ENCODE data around the gene RPL28. TPM values are rescaled to one million over a fixed set of nuclear protein-coding genes. Genes with fewer than 3 reads are reported as not detected.

The RPL28 gene
- total and polyA plus RNA-seq, 10 of the 15 experiments (the other 5 are each of a cell fraction or from before 2014, with no cell fraction given), result 260 to 3,542 (median 891) TPM

DNA sequence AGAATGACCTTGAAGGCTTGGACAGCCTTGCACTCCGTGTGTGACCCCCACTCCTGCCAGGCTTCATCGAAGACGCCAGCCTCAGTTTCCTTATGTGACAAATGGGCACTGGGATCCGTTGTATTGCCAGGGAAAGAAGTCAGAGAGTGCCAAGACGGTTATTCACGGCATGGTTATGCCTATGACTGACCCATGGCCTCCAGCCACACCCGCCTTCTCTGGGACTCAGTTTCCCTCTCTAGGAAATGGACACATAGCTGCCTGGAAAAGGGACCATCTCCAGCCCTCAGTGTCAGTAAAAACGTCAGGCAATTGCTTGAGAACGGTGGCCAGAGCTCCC is 22.8 kb downstream of the RPL28 start (continued):
- TF ChIP-seq, protein P1, sequence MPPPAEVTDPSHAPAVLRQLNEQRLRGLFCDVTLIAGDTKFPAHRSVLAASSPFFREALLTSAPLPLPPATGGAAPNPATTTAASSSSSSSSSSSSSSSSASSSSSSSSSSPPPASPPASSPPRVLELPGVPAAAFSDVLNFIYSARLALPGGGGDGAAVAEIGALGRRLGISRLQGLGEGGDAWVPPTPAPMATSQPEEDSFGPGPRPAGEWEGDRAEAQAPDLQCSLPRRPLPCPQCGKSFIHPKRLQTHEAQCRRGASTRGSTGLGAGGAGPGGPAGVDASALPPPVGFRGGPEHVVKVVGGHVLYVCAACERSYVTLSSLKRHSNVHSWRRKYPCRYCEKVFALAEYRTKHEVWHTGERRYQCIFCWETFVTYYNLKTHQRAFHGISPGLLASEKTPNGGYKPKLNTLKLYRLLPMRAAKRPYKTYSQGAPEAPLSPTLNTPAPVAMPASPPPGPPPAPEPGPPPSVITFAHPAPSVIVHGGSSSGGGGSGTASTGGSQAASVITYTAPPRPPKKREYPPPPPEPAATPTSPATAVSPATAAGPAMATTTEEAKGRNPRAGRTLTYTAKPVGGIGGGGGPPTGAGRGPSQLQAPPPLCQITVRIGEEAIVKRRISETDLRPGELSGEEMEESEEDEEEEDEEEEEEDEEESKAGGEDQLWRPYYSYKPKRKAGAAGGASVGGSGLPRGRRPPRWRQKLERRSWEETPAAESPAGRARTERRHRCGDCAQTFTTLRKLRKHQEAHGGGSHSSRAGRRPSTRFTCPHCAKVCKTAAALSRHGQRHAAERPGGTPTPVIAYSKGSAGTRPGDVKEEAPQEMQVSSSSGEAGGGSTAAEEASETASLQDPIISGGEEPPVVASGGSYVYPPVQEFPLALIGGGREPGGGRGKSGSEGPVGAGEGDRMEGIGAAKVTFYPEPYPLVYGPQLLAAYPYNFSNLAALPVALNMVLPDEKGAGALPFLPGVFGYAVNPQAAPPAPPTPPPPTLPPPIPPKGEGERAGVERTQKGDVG (CRISPR knock-in tag; IDR thresholded peaks at IDR 0.05), result no peak
- TF ChIP-seq HDGF (IDR thresholded peaks at IDR 0.05) (no peak), TAF1 (IDR thresholded peaks at IDR 0.05; ENCODE audit: borderline replicate concordance, low read depth, low read length) (no peak), HDAC6 (IDR thresholded peaks at IDR 0.05; ENCODE audit: unreplicated experiment) (no peak), GATAD2B (conservative IDR thresholded peaks at IDR 0.05; ENCODE audit: low read depth) (0 out of 2 replicates have a peak, but pooled peaks have one; percentile 4), RCOR1 (conservative IDR thresholded peaks at IDR 0.05; ENCODE audit: low read depth, low read length) (no peak), BRCA1 (IDR thresholded peaks at IDR 0.05; ENCODE audit: low read depth, low read length) (no peak), CBFB (IDR thresholded peaks at IDR 0.05; ENCODE audit: low read depth) (no peak), ZNF274 (IDR thresholded peaks at IDR 0.05; ENCODE audit: insufficient read depth, insufficient read length) (no peak), ATF3 (IDR thresholded peaks at IDR 0.05; ENCODE audit: borderline replicate concordance, extremely low read depth, low read depth, low read length) (no peak), SMARCA5 (IDR thresholded peaks at IDR 0.05) (peak; percentile 87), ASH2L (IDR thresholded peaks at IDR 0.05; ENCODE audit: borderline replicate concordance, low read depth) (no peak), SPI1 (IDR thresholded peaks at IDR 0.05; ENCODE audit: borderline replicate concordance, insufficient read depth, low read depth, low read length) (no peak), ESRRA (IDR thresholded peaks at IDR 0.05; ENCODE audit: low read length) (no peak), GABPA (IDR thresholded peaks at IDR 0.05; ENCODE audit: low read depth) (no peak), SUZ12 (IDR thresholded peaks at IDR 0.05; ENCODE audit: unreplicated experiment) (no peak), IKZF2 (IDR thresholded peaks at IDR 0.05) (peak in 1 of 2 experiments; percentile 10; a peak in 1 of 4 replicates), DPF2 (IDR thresholded peaks at IDR 0.05) (0 out of 2 replicates have a peak, but pooled peaks have one; percentile 5), KAT2A (conservative IDR thresholded peaks at IDR 0.05; ENCODE audit: control insufficient read depth, low read depth, low read length) (no peak)
- TF ChIP-seq, protein P2, sequence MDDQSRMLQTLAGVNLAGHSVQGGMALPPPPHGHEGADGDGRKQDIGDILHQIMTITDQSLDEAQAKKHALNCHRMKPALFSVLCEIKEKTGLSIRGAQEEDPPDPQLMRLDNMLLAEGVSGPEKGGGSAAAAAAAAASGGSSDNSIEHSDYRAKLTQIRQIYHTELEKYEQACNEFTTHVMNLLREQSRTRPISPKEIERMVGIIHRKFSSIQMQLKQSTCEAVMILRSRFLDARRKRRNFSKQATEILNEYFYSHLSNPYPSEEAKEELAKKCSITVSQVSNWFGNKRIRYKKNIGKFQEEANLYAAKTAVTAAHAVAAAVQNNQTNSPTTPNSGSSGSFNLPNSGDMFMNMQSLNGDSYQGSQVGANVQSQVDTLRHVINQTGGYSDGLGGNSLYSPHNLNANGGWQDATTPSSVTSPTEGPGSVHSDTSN (IDR thresholded peaks at IDR 0.05; ENCODE audit: insufficient replicate concordance, low read depth, low read length), result no peak
- TF ChIP-seq, protein P3, sequence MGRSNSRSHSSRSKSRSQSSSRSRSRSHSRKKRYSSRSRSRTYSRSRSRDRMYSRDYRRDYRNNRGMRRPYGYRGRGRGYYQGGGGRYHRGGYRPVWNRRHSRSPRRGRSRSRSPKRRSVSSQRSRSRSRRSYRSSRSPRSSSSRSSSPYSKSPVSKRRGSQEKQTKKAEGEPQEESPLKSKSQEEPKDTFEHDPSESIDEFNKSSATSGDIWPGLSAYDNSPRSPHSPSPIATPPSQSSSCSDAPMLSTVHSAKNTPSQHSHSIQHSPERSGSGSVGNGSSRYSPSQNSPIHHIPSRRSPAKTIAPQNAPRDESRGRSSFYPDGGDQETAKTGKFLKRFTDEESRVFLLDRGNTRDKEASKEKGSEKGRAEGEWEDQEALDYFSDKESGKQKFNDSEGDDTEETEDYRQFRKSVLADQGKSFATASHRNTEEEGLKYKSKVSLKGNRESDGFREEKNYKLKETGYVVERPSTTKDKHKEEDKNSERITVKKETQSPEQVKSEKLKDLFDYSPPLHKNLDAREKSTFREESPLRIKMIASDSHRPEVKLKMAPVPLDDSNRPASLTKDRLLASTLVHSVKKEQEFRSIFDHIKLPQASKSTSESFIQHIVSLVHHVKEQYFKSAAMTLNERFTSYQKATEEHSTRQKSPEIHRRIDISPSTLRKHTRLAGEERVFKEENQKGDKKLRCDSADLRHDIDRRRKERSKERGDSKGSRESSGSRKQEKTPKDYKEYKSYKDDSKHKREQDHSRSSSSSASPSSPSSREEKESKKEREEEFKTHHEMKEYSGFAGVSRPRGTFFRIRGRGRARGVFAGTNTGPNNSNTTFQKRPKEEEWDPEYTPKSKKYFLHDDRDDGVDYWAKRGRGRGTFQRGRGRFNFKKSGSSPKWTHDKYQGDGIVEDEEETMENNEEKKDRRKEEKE (IDR thresholded peaks at IDR 0.05), result no peak
- TF ChIP-seq, protein P4, sequence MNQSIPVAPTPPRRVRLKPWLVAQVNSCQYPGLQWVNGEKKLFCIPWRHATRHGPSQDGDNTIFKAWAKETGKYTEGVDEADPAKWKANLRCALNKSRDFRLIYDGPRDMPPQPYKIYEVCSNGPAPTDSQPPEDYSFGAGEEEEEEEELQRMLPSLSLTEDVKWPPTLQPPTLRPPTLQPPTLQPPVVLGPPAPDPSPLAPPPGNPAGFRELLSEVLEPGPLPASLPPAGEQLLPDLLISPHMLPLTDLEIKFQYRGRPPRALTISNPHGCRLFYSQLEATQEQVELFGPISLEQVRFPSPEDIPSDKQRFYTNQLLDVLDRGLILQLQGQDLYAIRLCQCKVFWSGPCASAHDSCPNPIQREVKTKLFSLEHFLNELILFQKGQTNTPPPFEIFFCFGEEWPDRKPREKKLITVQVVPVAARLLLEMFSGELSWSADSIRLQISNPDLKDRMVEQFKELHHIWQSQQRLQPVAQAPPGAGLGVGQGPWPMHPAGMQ (IDR thresholded peaks at IDR 0.05; ENCODE audit: borderline replicate concordance), result no peak
